ENCODE data around the gene HDAC4.

The HDAC4 gene

GRCh38 chr2:239302808-239303557 is 97.8 kb downstream of the HDAC4 start:
- no peak overlapping the region for H3K27ac ChIP-seq
- TF ChIP-seq ZFX (IDR thresholded peaks at IDR 0.05; ENCODE audit: borderline replicate concordance): no peak
- TF ChIP-seq CTCF (IDR thresholded peaks at IDR 0.05): no peak

- no peak for TF ChIP-seq CTCF (IDR thresholded peaks at IDR 0.05)
- no peak for TF ChIP-seq ZFX (IDR thresholded peaks at IDR 0.05; ENCODE audit: borderline replicate concordance)
- H3K27ac ChIP-seq: no peak overlapping the region
These were observed 98.6 kb downstream of the HDAC4 start for GRCh38 chr2:239302083-239302807.

- no peak overlapping the region for H3K27ac ChIP-seq
- TF ChIP-seq CTCF (IDR thresholded peaks at IDR 0.05): no peak
- TF ChIP-seq ZFX (IDR thresholded peaks at IDR 0.05; ENCODE audit: borderline replicate concordance): no peak
These were observed 99.7 kb downstream of the HDAC4 start for GRCh38 chr2:239300871-239301735.

- peak overlapping the region; percentile 78; the same call in 1 of the 2 replicates for H3K27ac ChIP-seq
- no peak for TF ChIP-seq CTCF (IDR thresholded peaks at IDR 0.05)
- TF ChIP-seq ZFX (IDR thresholded peaks at IDR 0.05; ENCODE audit: borderline replicate concordance): no peak
These were observed 100.6 kb downstream of the HDAC4 start for GRCh38 chr2:239300242-239300641.

- peak overlapping the region; percentile 78 for H3K27ac ChIP-seq
- TF ChIP-seq ZFX (IDR thresholded peaks at IDR 0.05; ENCODE audit: borderline replicate concordance): no peak
- TF ChIP-seq CTCF (IDR thresholded peaks at IDR 0.05): no peak
These were observed 101.4 kb downstream of the HDAC4 start for GRCh38 chr2:239299218-239299939.

- TF ChIP-seq ZFX (IDR thresholded peaks at IDR 0.05; ENCODE audit: borderline replicate concordance) (no peak), CTCF (IDR thresholded peaks at IDR 0.05) (no peak)
These were observed 102.6 kb downstream of the HDAC4 start for GRCh38 chr2:239298116-239298804.

More at GRCh38 chr2:239298116-239298804, 102.6 kb downstream of the HDAC4 start:
- peak overlapping the region; percentile 78 for H3K27ac ChIP-seq

All from 22Rv1 (cell line).